ENCODE results near the gene HMGN2. TPM values are rescaled to one million over a fixed set of nuclear protein-coding genes. Genes with fewer than 3 reads are reported as not detected.
A peak's percentile ranks its signal among the peaks of the same experiment; 100 is the strongest.

Gene HMGN2
- 84.3 TPM for total RNA-seq

- DNase-seq (ENCODE audit: low spot score) = peak; percentile 93
- ATAC-seq = peak; percentile 76
Observed at GRCh38 chr1:26472320-26472900, at the start of gene HMGN2. Gene HMGN2, plus strand, starts transcription at chr1:26472440. Its CDS starts 173 bp downstream, at chr1:26472613.

- ATAC-seq (no peak), DNase-seq (ENCODE audit: low spot score) (no peak)
Observed at GRCh38 chr1:26429721-26430120, 42.5 kb upstream of the HMGN2 start.

- ATAC-seq (peak; percentile 98), DNase-seq (ENCODE audit: low spot score) (peak; percentile 99)
Observed at GRCh38 chr1:26431979-26432695, 40.1 kb upstream of the HMGN2 start, which contains the start of gene DHDDS. Gene DHDDS, plus strand, starts transcription at chr1:26432321. Its CDS starts 625 bp downstream, at chr1:26432946.

- DNase-seq (ENCODE audit: low spot score) = no peak
Observed at GRCh38 chr1:26432793-26433192, 39.4 kb upstream of the HMGN2 start.

GRCh38 chr1:26434161-26434752 lies 38.0 kb upstream of the HMGN2 start:
- DNase-seq (ENCODE audit: low spot score) (no peak), ATAC-seq (no peak)

More at GRCh38 chr1:26432793-26433192, 39.4 kb upstream of the HMGN2 start:
- ATAC-seq = no peak

GRCh38 chr1:26438041-26438440 lies 34.2 kb upstream of the HMGN2 start:
- no peak for ATAC-seq

GRCh38 chr1:26440259-26440658 lies 32.0 kb upstream of the HMGN2 start:
- DNase-seq (ENCODE audit: low spot score) (no peak), ATAC-seq (no peak)

More at GRCh38 chr1:26438041-26438440, 34.2 kb upstream of the HMGN2 start:
- no peak for DNase-seq (ENCODE audit: low spot score)

- no peak for ATAC-seq
Observed at GRCh38 chr1:26449868-26450267, 22.4 kb upstream of the HMGN2 start.

GRCh38 chr1:26450908-26451307 lies 21.3 kb upstream of the HMGN2 start:
- DNase-seq (ENCODE audit: low spot score) = no peak
- no peak for ATAC-seq

More at GRCh38 chr1:26449868-26450267, 22.4 kb upstream of the HMGN2 start:
- no peak for DNase-seq (ENCODE audit: low spot score)

GRCh38 chr1:26452459-26453183 lies 19.6 kb upstream of the HMGN2 start:
- DNase-seq (ENCODE audit: low spot score) (no peak), ATAC-seq (no peak)

- no peak for ATAC-seq
- DNase-seq (ENCODE audit: low spot score) = no peak
Observed at GRCh38 chr1:26459148-26459547, 13.1 kb upstream of the HMGN2 start.

GRCh38 chr1:26459573-26460031 lies 12.6 kb upstream of the HMGN2 start:
- DNase-seq (ENCODE audit: low spot score) = no peak
- no peak for ATAC-seq

GRCh38 chr1:26468911-26469310 lies 3.3 kb upstream of the HMGN2 start:
- no peak for ATAC-seq
- no peak for DNase-seq (ENCODE audit: low spot score)

GRCh38 chr1:26469558-26469957 lies 2.7 kb upstream of the HMGN2 start:
- DNase-seq (ENCODE audit: low spot score) (no peak), ATAC-seq (no peak)

- ATAC-seq (no peak), DNase-seq (ENCODE audit: low spot score) (no peak)
Observed at GRCh38 chr1:26470878-26471497, 1.3 kb upstream of the HMGN2 start.

- peak; percentile 21 for ATAC-seq
- DNase-seq (ENCODE audit: low spot score) = no peak
Observed at GRCh38 chr1:26471498-26472319, 531 bp upstream of the HMGN2 start.

GRCh38 chr1:26472901-26473845 lies 933 bp downstream of the HMGN2 start:
- peak; percentile 98 for DNase-seq (ENCODE audit: low spot score)
- ATAC-seq = peak; percentile 86

GRCh38 chr1:26474818-26475217 lies 2.6 kb downstream of the HMGN2 start:
- no peak for DNase-seq (ENCODE audit: low spot score)

GRCh38 chr1:26475989-26476388 lies 3.7 kb downstream of the HMGN2 start:
- DNase-seq (ENCODE audit: low spot score) = no peak
- no peak for ATAC-seq

More at GRCh38 chr1:26474818-26475217, 2.6 kb downstream of the HMGN2 start:
- ATAC-seq = no peak
